Loucy (cell line): ENCODE data around the gene AKAIN1.

ENCODE experiments used
- H2AFZ ChIP-seq: fragments of 200-600 bp; sonication (generic); 2 replicates; pipeline ENCODE4 v1.6.0; 2016; ENCODE audit warnings: antibody characterized with exemption, mild to moderate bottlenecking, low read length, moderate library complexity
- H3F3A ChIP-seq: fragments of 200-600 bp; 2 replicates; pipeline ENCODE4 v1.6.0; 2016; ENCODE audit warnings: antibody characterized with exemption, low read depth, mild to moderate bottlenecking
- H3K27me3 ChIP-seq: fragments of 200-600 bp; sonication (generic); 2 replicates; pipeline ENCODE4 v1.6.1; 2014; ENCODE audit warnings: low read length, mild to moderate bottlenecking; ENCODE audit not compliant: insufficient read depth, poor library complexity, severe bottlenecking
- H3K36me3 ChIP-seq: fragments of 200-600 bp; sonication (generic); 2 replicates; pipeline ENCODE4 v1.6.1; 2016; ENCODE audit warnings: low read length; ENCODE audit not compliant: insufficient read depth
- H3K4me1 ChIP-seq: fragments of 200-600 bp; sonication (generic); 2 replicates; pipeline ENCODE4 v1.5.1; 2014; ENCODE audit warnings: low read length, mild to moderate bottlenecking; ENCODE audit not compliant: insufficient read depth, poor library complexity, severe bottlenecking
- H3K4me2 ChIP-seq: fragments of 200-600 bp; sonication (generic); 2 replicates; pipeline ENCODE4 v1.6.0; 2014; ENCODE audit warnings: antibody characterized with exemption, low read length, low read depth, mild to moderate bottlenecking; ENCODE audit not compliant: poor library complexity, severe bottlenecking
- H3K4me3 ChIP-seq: fragments of 200-600 bp; sonication (generic); 2 replicates; pipeline ENCODE4 v1.5.1; 2014; ENCODE audit warnings: low read length, mild to moderate bottlenecking, mixed read lengths; ENCODE audit not compliant: poor library complexity, severe bottlenecking
- H3K79me2 ChIP-seq: fragments of 200-600 bp; sonication (generic); 2 replicates; pipeline ENCODE4 v1.6.1; 2014; ENCODE audit warnings: low read length; ENCODE audit not compliant: insufficient read depth
- H3K9ac ChIP-seq: fragments of 200-600 bp; sonication (generic); 2 replicates; pipeline ENCODE4 v1.6.0; 2014; ENCODE audit warnings: mild to moderate bottlenecking, low read depth, low read length, moderate library complexity; ENCODE audit not compliant: poor library complexity, severe bottlenecking
- H3K9me2 ChIP-seq: fragments of 200-600 bp; sonication (generic); replicated peaks from 2 replicates; pipeline ENCODE4 v1.6.1; 2016; ENCODE audit warnings: low read depth, low read length, mixed read lengths
- H3K9me3 ChIP-seq: fragments of 200-600 bp; sonication (generic); 2 replicates; pipeline ENCODE4 v1.6.1; 2014; ENCODE audit warnings: mild to moderate bottlenecking, antibody characterized with exemption, low read length, low read depth; ENCODE audit not compliant: insufficient read depth
- H4K20me1 ChIP-seq: fragments of 200-600 bp; sonication (generic); 2 replicates; pipeline ENCODE4 v1.6.0; 2014; ENCODE audit warnings: antibody characterized with exemption, low read length, mild to moderate bottlenecking; ENCODE audit not compliant: insufficient read depth, poor library complexity, severe bottlenecking
- CTCF ChIP-seq: fragments of 200-600 bp; sonication (generic); conservative IDR thresholded peaks from 2 replicates; pipeline ENCODE4 v1.5.1; 2014; ENCODE audit warnings: mild to moderate bottlenecking, antibody characterized with exemption, low read length
- EZH2phosphoT487 ChIP-seq: fragments of 200-600 bp; IDR thresholded peaks from 2 replicates; pipeline ENCODE4 v1.6.1; 2018; ENCODE audit warnings: antibody characterized with exemption, mild to moderate bottlenecking, moderate library complexity, borderline replicate concordance

Gene AKAIN1

GRCh38 chr18:5110266-5110665, 86.8 kb downstream of the AKAIN1 start:
- no peak overlapping the region for H3K4me3 ChIP-seq
- H3K9me2 ChIP-seq = no peaks in the 10 kb centered on the region
- no peak overlapping the region for H3K9ac ChIP-seq
- no peaks in the 10 kb centered on the region for H3K36me3 ChIP-seq
- no peaks in the 10 kb centered on the region for H4K20me1 ChIP-seq
- no peak for TF ChIP-seq EZH2phosphoT487
- no peak for TF ChIP-seq CTCF
- no peaks in the 10 kb centered on the region for H3F3A ChIP-seq
- H3K4me2 ChIP-seq = no peak overlapping the region
- H3K27me3 ChIP-seq = no peaks in the 10 kb centered on the region
- no peak overlapping the region for H2AFZ ChIP-seq
- no peaks in the 10 kb centered on the region for H3K79me2 ChIP-seq
- H3K4me1 ChIP-seq = no peaks in the 10 kb centered on the region
- H3K9me3 ChIP-seq = no peaks in the 10 kb centered on the region

GRCh38 chr18:5107988-5108387, 89.1 kb downstream of the AKAIN1 start:
- Histone ChIP-seq H3K9ac (no peak overlapping the region), H3K9me3 (no peaks in the 10 kb centered on the region), H3K4me2 (no peak overlapping the region), H3K4me3 (no peak overlapping the region), H3K79me2 (no peaks in the 10 kb centered on the region), H2AFZ (no peak overlapping the region), H3K27me3 (no peaks in the 10 kb centered on the region), H3K4me1 (no peaks in the 10 kb centered on the region), H3F3A (no peaks in the 10 kb centered on the region), H3K9me2 (no peaks in the 10 kb centered on the region), H4K20me1 (no peaks in the 10 kb centered on the region), H3K36me3 (no peaks in the 10 kb centered on the region)
- no peak for TF ChIP-seq CTCF
- no peak for TF ChIP-seq EZH2phosphoT487

GRCh38 chr18:5106730-5107129, 90.3 kb downstream of the AKAIN1 start:
- no peaks in the 10 kb centered on the region for H3F3A ChIP-seq
- H3K4me3 ChIP-seq = no peak overlapping the region
- no peak overlapping the region for H2AFZ ChIP-seq
- no peaks in the 10 kb centered on the region for H3K36me3 ChIP-seq
- H3K4me2 ChIP-seq = no peak overlapping the region
- no peaks in the 10 kb centered on the region for H3K79me2 ChIP-seq
- TF ChIP-seq CTCF (peak; percentile 29; the same call in 1 of the 2 replicates), EZH2phosphoT487 (no peak)
- H3K9me2 ChIP-seq = no peaks in the 10 kb centered on the region
- H4K20me1 ChIP-seq = no peaks in the 10 kb centered on the region
- H3K4me1 ChIP-seq = no peaks in the 10 kb centered on the region
- no peaks in the 10 kb centered on the region for H3K9me3 ChIP-seq
- no peaks in the 10 kb centered on the region for H3K27me3 ChIP-seq
- H3K9ac ChIP-seq = no peak overlapping the region
